Measurements from ENCODE around the gene PPP2R3C. TPM values are rescaled to one million over a fixed set of nuclear protein-coding genes. Genes with fewer than 3 reads are reported as not detected.

Gene PPP2R3C
- total RNA-seq, 1 experiment from 2014 or later: 19.6 TPM

DNA sequence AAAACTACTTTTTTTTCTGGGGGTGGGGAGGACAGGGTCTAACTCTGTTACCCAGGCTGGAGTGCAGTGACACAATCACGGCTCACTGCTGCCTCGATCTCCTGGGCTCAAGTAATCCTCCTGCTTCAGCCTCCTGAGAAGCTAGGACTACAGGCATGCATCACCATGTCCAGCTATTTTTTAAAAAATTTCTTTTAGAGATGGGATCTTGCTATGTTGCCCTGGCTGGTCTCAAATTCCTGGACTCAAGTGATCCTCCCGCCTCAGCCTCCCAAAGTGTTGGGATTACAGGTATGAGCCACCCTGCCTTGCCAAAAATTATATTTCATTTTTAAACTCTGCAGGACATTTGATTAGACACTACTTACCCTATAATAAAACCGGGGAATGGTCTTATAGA is 5.5 kb downstream of the PPP2R3C start:
- POLR2A ChIA-PET: no interaction called here
- Histone ChIP-seq H3K27me3 (ENCODE audit: control insufficient read depth, insufficient read depth, low read length) (no peaks in the 10 kb centered on the region), H3K27ac (ENCODE audit: low read length) (no peak overlapping the region), H3K4me1 (ENCODE audit: control insufficient read depth, insufficient read depth, low read length) (0 out of 2 replicates have a peak, but pooled peaks cover 4% of the 10 kb centered on the region), H3K4me3 (ENCODE audit: low read depth in 2 of 2, low read length in 2 of 2) (no peak overlapping the region), H3K36me3 (ENCODE audit: control insufficient read depth, insufficient read depth, low read length) (no peaks in the 10 kb centered on the region; the same call in 1 of the 2 replicates), H3K9me3 (ENCODE audit: control insufficient read depth, insufficient read depth, low read depth, low read length) (no peaks in the 10 kb centered on the region)
- in situ Hi-C loops (cut with HindIII; ENCODE audit: low pct_unique_long_range_greater_than_20kb, low sequenced_read_pairs): no loop called here
- DNase-seq (ENCODE audit: low read depth, low spot score): no peak
- TF ChIP-seq SIN3A (IDR thresholded peaks at IDR 0.05; ENCODE audit: borderline replicate concordance, insufficient read depth, low read depth, low read length): no peak
- no peak for TF ChIP-seq TCF7L2 (IDR thresholded peaks at IDR 0.05; ENCODE audit: low read depth, low read length)
- no peak for TF ChIP-seq CTCF (IDR thresholded peaks at IDR 0.05)
- TF ChIP-seq, protein P1, sequence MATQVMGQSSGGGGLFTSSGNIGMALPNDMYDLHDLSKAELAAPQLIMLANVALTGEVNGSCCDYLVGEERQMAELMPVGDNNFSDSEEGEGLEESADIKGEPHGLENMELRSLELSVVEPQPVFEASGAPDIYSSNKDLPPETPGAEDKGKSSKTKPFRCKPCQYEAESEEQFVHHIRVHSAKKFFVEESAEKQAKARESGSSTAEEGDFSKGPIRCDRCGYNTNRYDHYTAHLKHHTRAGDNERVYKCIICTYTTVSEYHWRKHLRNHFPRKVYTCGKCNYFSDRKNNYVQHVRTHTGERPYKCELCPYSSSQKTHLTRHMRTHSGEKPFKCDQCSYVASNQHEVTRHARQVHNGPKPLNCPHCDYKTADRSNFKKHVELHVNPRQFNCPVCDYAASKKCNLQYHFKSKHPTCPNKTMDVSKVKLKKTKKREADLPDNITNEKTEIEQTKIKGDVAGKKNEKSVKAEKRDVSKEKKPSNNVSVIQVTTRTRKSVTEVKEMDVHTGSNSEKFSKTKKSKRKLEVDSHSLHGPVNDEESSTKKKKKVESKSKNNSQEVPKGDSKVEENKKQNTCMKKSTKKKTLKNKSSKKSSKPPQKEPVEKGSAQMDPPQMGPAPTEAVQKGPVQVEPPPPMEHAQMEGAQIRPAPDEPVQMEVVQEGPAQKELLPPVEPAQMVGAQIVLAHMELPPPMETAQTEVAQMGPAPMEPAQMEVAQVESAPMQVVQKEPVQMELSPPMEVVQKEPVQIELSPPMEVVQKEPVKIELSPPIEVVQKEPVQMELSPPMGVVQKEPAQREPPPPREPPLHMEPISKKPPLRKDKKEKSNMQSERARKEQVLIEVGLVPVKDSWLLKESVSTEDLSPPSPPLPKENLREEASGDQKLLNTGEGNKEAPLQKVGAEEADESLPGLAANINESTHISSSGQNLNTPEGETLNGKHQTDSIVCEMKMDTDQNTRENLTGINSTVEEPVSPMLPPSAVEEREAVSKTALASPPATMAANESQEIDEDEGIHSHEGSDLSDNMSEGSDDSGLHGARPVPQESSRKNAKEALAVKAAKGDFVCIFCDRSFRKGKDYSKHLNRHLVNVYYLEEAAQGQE (IDR thresholded peaks at IDR 0.05; ENCODE audit: insufficient read depth in 1 of 2, low read depth in 2 of 2, low read length in 1 of 2): no peak
- TF ChIP-seq POLR2AphosphoS5 (IDR thresholded peaks at IDR 0.05; ENCODE audit: low read depth, low read length): no peak
- CTCF ChIA-PET: no interaction called here
- no TSS peak for BruUV-seq (replicated peaks)
- ATAC-seq: no peak
- intact Hi-C loops (cut with micrococcal nuclease; ENCODE audit: unreplicated experiment): no loop called here

DNA sequence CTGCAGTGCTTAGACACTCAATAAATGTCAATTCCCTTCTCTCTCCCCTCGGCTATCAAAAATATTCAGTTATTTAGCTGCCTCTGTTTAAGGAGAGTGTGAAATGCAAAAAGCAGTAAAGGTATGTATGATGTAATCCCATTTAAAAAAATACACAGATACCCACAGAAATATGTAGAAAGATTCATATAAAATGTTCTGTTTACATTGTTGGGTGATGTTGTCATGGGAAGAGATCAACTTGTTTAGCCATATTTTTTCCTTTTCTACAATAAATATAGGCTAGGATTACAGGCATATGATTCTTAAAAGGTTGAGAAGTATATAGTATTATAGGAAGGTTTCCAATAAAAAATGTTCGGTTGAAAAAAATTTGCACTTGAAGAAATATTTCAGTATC is 7.8 kb downstream of the PPP2R3C start:
- no peaks in the 10 kb centered on the region for H3K4me1 ChIP-seq (ENCODE audit: control insufficient read depth, insufficient read depth, low read length)
- no peak for TF ChIP-seq CTCF (IDR thresholded peaks at IDR 0.05)
- TF ChIP-seq SIN3A (IDR thresholded peaks at IDR 0.05; ENCODE audit: borderline replicate concordance, insufficient read depth, low read depth, low read length): no peak
- TF ChIP-seq POLR2AphosphoS5 (IDR thresholded peaks at IDR 0.05; ENCODE audit: low read depth, low read length): no peak
- TF ChIP-seq TCF7L2 (IDR thresholded peaks at IDR 0.05; ENCODE audit: low read depth, low read length): no peak
- TF ChIP-seq, protein P1 (IDR thresholded peaks at IDR 0.05; ENCODE audit: insufficient read depth in 1 of 2, low read depth in 2 of 2, low read length in 1 of 2): no peak
- ATAC-seq: no peak
- CTCF ChIA-PET: no interaction called here
- no peaks in the 10 kb centered on the region for H3K9me3 ChIP-seq (ENCODE audit: control insufficient read depth, insufficient read depth, low read depth, low read length)
- no TSS peak for BruUV-seq (replicated peaks)
- H3K36me3 ChIP-seq (ENCODE audit: control insufficient read depth, insufficient read depth, low read length): no peaks in the 10 kb centered on the region; the same call in 1 of the 2 replicates
- no peaks in the 10 kb centered on the region for H3K27me3 ChIP-seq (ENCODE audit: control insufficient read depth, insufficient read depth, low read length)
- H3K4me3 ChIP-seq (ENCODE audit: low read depth in 2 of 2, low read length in 2 of 2): no peak overlapping the region
- intact Hi-C loops (cut with micrococcal nuclease; ENCODE audit: unreplicated experiment): no loop called here
- in situ Hi-C loops (cut with HindIII; ENCODE audit: low pct_unique_long_range_greater_than_20kb, low sequenced_read_pairs): no loop called here
- POLR2A ChIA-PET: no interaction called here
- DNase-seq (ENCODE audit: low read depth, low spot score): no peak
- H3K27ac ChIP-seq (ENCODE audit: low read length): no peak overlapping the region

Data from Panc1 (cell line).